GM18499 (cell line): ENCODE data around the gene DDX25.
"Not testable (repeated sequence)": the region's sequence is repeated elsewhere in the genome, so short reads cannot be mapped to it uniquely, and the experiment has no call there.

Source experiments
- ATAC-seq: cut with Tn5 transposase; IDR thresholded peaks from one replicate; pipeline ENCODE4 v1.9.1; 2021; ENCODE audit warnings: moderate number of reproducible peaks; ENCODE audit not compliant: insufficient read depth, unreplicated experiment

Gene DDX25

DNA sequence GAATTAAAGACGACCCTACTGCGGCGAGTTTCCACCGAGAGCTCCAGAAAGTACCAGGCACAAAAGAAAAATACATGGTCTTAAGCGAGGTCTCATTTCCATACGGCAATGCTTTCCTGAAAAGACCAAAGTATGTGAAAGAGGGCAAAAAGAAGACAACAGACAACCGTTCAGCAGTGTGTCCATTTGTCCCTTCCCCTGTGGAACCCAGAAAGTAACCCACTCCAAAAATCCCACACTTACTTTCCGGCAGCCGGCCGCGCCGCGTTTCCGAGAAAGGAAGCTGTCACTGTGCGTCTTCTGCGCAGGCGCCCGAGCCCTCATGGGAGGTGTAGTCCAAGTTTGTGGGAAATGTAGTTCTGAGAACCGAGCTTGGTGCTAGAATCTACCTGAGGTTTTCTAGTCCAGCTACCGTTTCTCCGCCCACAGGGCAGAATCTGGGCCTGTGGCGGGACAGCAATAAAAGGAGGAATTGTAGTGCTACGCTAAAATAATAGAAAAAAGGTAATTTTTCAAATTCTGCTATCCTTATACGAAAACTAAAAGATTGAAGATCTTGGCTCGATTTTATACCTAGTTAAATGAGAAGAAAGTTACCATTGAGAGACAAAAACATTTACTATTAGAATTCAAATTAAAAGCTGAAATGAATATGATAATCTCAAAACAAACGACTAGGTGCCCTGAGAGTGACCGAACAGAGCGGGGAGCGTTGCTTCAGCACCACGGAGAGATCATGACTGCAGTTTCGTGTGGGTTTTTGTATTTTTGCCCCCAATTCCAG is 1.2 kb upstream of the DDX25 start, which contains the start of gene PUS3:
Gene PUS3, minus strand, starts transcription at position 280 of the 784 bp plus-strand sequence. CDS start 6,922 bp downstream, outside the sequence.
- peak; percentile 79 for ATAC-seq

DNA sequence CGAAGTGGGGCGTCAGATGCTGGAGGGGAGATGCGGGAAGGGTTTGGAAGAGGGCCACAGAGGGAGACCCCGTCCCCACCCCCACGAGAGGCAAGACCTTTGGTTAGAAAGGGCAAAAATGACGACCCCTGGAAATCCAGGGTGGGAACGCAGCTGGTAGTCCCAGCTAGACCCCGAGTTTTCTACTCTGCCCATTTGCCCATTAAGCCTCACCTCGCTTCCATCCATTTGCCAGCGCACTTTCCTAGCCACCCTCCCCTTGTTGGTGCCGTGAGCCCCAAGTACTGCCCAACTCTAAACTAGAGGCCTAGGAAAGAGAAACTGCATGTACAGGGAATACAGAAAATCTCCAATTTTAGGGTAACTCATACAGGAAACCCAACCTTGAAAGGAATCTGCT is 370 bp downstream of the DDX25 start:
- ATAC-seq = no peak

DNA sequence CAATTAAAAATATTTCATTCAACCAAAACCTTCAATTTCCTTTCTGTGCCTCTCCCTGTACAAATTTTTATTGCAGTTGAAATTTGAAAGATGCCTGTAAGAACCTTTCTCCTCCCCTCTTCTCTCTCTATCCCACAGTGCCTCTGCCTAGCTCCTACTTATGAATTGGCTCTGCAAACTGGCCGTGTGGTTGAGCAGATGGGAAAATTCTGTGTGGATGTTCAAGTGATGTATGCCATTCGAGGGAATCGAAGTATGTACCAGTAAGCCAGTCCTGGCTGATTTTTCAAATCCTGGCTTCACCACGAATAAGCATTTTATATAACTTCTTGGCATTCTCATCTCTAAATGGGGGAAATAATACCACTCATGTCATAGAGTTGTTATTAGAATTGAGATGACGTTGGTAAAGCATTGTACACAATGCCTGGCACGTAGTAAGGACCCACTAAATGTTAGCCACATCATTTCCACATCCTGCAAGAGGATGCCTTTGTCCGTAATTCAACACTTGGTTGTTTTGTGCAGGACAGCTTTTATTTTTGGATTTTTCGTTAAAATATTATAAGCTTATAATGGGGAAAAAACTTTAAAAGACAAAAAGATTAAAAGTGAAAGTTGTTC is 6.0 kb downstream of the DDX25 start:
- ATAC-seq = no peak

DNA sequence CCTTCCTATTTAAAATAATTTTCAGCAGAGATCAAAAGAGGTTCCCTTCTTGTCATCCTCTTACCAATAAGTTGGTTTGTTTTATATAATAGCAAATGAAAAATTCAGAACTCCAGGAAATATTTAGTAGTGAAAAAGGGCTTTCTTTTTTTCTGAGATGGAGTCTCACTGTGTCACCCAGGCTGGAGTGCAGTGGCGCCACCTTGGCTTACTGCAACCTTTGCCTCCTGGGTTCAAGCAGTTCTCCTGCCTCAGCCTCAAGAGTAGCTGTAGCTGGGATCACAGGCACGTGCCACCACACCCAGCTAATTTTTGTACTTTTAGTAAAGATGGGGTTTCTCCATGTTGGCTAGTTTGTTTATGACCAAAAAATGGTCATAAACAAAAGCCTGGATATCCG is 10.3 kb downstream of the DDX25 start:
- ATAC-seq = not testable (repeated sequence)

DNA sequence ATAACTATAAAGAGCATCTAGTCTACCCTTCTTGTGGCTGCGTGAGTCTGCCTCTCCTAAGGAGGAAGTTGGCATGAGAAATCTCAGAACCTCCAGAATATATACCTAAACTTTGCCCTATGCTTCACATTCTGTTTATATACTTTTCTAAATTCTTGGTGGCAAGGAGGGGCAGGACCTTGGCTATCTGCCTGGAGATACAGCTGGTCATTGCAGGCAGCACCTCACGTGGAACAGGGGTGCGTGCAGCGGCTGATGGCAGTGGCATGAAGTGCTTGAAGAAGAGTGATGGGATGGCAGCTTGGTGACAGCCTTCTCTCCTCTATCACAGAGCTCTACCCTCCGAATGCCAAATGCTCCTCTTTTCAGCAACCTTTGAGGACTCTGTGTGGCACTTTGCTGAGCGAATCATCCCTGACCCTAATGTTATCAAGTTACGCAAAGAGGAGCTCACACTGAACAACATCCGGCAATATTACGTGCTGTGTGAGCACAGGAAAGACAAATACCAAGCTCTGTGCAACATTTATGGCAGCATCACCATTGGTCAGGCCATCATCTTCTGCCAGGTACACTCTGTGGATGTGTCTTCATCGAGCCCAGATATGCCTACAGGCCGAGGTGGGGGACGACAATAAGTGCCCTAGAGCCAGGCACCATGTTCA is 12.5 kb downstream of the DDX25 start:
- no peak for ATAC-seq

DNA sequence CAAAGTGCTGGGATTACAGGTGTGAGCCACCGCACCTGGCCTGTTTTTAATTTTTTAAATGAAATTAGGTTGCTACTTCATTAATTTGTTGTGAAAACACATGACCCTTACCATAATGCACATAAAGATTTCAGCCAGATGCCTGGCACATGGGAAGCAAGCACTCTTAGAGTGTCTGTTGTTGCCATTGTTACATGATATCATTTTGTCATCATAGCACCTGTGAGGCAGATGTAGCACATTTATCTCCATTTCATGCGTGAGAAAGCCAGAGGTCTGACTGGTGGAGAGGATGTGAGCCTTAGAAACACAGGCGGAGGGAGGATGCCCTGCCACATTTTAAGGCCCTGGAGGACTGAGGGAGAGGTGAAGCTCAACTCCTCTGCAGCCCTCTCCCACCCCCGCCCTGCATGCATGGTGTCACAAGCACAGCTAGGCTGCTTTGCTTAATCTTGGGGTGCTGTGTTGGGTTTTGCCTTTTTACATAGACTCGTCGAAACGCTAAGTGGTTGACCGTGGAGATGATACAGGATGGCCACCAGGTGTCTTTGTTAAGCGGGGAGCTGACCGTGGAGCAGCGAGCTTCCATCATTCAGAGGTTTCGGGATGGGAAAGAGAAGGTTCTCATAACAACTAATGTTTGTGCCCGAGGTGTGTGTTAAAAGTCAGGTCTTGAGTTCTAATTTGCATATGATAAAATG is 14.0 kb downstream of the DDX25 start:
- ATAC-seq = no peak

DNA sequence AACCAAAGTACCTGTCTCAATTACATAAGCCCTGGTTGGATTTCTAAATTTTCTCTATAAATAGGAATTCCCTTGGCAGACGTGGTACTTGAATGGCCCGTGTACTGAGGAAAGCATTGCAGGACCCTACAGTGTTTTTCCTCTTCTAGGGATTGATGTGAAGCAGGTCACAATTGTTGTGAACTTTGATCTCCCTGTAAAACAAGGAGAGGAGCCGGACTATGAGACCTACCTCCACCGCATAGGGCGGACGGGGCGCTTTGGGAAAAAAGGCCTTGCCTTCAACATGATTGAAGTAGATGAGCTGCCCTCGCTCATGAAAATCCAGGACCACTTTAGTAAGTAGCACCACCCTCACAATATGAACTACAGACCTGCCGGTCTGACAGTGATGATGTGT is 16.7 kb downstream of the DDX25 start:
- no peak for ATAC-seq

DNA sequence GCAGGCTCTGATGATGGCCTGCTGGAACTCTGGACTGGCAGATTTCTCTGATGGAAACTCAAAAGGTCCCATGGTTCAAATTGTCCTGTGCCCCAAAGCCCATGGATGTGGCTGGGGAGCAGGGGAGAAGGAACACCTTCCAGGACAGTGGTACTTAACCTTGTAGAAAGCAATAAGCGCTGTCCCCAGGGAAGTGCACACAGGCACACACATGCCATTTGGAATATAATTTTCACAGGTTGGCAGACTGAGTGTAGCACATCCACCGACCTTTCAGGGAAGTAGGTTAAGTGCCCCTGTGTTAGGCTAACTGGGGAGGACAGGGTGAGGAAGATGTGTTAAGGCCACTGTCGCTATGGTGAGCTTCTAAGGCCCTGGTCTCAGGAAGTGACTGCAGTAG is 17.8 kb downstream of the DDX25 start:
- no peak for ATAC-seq

DNA sequence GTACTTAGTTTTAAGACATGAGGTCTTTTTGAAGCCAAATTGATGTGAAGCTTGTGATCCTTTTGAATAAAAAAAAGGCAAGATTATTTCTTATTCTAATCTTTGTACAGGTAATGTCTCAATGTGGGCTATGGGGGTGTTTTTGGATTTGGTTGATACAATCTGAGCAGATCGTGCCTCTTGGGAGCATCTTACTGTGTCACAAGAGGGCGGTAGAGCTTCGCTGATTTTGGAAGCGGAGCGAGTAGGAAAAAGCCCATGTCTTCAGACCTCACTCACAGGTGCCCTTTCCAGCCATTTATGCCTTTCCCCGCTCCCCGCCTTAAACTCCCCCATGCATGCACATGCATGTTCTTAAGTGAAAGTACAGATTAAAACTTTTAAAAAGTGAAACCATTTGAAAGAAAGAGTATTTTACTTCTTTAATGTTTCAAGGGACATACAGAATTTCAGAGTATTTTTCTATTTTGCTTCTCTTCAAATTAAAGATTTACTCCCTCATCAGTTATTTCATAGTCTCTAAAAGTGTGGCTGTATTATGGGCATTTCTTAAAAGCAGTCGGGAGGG is 18.8 kb downstream of the DDX25 start:
- ATAC-seq = no peak

DNA sequence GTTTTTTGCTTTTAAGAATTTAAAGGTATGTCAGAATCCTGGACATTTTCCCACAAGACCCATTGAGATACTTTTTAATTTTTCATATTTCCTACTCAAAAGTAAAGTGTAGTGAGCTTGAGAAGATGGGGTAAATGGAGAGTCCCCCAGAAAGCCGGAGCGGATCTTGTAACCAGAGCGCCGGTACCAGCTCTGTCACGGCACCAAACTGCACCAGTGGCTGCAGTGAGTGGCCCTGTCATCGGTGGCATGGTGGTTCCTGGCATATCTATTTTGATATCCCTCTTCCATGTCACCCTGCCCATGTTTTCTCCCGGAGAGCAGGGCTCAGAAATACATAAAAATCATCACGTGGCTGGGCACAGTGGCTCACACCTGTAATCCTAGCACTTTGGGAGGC is 19.3 kb downstream of the DDX25 start:
- no peak for ATAC-seq

DNA sequence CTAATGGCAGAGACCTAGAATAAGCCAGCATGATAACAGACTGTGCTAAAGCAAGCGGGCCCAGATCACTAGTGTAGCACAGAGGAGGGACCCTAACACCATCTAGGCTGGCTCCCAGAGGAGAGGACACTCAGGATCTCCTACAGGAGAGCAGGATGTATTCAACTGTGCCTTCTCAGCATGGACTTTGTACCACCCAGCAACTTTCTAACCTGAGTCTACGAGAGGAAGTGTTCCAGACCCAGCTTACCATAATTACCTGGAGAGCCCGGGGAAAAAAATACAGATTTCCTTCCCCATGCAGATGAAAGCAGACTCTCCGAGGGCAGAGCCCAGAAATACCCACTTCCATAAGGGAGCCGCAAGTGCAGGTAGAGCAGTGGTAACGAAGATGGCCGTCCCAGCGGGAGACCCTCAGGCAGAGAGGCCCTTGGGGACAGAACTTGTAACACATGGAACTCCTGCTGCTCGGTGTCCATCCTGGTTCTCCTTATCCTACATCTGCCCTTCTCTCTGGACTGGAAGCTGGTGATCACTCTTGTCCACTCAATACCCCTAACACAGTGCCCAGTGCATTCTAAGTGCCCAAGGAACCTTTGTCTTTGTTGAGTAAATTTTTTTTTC is 20.2 kb downstream of the DDX25 start:
- no peak for ATAC-seq

DNA sequence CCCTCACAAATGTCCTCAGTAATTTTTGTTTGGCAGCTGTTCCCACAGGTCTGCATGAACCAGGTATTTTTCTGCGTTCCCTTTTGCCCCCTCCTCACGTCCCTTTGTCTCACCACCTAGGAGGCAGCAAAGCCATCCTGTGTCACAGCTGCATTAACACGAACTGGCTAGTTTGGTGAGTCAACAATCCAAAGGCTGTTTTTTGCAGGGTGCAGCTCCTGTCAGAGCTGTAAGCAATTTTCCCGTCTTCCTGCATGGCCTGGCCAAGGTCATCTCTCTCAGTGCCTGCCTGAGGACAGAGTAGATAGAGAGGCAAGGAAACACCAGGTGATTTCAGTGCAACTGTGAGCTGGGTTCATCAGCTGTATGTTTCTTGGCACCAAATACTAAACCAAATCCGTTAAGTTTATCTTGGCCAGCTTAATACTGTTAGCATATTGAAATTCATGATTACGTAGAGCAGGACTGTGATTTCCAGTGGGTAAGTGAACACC is 21.0 kb downstream of the DDX25 start:
- no peak for ATAC-seq

DNA sequence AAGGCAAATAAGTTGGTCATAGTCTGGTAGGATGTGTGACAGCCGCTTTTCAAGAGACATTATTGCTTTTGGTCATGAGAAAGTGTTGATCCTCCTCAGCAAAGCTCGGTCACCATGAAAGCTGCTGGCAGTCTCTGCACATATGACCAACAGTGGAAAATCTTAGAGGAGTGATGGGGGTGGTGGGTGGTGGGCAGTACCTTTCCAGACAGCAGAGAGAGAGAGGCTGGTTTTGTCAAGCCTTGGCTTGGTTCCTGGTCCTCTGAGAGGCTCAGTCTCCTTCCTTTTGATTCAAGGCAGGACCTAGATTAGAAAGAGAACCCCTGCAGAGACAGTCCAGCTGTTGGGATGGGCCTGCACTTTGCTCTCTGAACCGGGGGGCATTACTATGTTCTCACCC is 21.5 kb downstream of the DDX25 start:
- no peak for ATAC-seq

DNA sequence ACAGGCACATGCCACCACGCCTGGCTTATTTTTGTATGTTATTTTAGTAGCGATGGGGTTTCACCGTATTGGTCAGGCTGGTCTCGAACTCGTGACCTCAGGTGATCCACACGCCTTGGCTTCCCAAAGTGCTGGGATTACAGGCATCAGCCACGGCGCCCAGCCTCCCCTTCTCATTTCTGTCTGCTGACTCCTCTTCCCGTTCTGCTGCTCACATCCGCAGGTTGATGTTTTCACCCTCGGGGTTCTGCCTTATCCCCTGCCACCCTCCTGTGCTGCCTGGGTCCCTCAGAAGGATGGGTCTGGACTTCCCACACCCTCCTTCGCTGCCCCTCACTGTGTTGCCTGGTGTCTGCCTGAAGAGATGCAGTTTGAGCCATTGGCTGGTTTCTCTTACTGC is 22.4 kb downstream of the DDX25 start:
- ATAC-seq = no peak

DNA sequence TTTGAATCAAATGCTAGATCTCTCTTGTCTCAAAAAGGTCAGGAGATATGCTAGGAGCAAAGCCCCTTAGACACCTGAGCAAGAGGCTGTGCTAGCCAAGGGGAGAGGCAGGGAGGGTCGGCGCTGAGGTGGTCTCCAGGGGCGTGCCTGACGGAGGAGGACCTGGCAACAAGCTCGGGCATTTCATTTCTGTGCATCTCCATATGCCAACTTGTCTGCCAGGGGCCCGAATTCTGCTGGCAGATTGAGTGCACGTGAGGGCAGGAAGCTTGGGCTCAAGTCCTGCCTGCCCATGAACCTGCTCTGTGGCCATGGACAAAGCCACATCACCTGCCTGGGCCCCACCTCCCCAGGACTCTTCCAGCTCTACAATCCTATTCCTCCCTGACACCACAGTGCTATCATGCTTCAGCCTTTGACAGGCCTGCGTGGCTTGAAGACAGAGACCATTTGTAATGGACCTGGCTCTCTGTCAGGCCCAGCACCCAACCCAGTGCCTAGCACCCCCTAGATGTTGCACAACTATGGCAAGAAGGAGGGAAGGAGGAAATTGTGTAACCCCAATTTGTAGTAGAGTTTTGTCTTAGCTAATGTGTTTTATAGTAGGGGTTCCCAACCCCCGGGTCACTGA is 25.3 kb downstream of the DDX25 start:
- no peak for ATAC-seq

DNA sequence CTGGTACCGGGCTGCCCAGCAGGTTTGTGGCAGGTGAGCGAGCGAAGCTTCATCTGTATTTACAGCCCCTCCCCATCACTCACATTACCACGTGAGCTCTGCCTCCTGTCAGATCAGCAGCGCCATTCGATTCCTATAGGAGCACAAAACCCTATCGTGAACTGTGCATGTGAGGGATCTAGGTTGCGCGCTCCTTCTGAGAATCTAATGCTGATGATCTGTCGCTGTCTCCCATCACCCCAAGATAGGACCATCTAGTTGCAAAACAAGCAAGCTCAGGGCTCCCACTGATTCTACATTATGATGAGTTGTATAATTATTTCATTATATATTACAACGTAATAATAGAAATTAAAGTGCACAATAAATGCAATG is 25.8 kb downstream of the DDX25 start:
- ATAC-seq = no peak

DNA sequence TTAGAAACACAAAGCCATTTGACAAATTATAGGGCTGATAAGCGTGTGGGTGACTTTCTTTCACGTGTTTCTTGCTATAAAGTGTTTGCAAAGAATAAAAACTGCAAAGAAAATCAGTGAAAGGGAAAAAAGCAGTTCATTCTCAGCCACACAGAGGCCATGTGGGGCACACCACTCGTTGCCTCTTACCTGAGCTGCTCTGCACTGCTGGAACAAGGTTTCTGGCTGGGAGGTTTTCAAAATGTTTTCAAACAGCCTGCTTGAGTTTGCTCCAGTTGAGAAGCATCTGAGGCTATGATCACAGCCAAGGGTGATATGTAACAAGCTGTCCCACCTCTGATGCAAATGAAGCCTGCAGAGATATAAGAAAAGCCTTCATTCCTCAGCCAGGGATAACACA is 26.8 kb downstream of the DDX25 start:
- no peak for ATAC-seq

DNA sequence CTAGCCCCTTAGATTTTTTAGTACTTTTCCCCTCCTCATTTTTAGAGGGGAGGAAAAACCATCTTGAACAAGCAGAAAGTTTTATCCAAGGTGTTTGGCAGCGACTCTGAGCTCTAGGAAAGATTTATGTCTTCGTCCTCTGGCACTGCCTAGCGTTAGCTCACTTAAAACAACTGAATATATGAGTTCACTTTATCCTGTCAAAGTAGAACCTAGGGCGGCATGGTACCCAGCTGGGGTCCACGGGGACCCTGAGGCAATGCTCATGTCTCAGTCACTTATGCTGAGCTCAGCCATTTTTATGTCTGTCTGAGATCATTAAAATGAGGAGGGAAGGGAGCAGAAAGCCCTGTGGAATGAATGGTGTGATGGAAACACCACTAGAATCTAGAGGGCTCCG is 27.4 kb downstream of the DDX25 start:
- ATAC-seq = no peak

DNA sequence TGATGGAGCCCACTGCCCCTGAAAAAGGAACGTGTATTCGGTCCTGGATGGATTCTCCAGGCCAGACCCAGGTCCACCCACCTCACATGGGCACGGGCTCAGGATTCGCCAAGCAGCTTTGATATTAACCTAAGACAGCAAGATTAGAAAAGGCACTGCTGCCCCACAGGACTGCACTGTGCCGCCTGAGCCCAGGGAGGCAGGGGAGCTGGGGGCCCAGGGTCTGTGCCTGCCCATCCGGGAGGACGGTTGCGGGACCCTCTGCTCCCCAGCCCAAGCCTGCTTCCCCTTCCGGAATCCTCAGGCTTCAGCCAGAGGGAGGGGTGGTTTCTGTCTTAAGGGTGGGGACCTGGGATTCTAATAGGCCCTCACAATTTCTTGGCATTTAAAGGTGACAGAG is 28.0 kb downstream of the DDX25 start:
- ATAC-seq = no peak
